ENCODE results near the gene IFNGR1.

DNA sequence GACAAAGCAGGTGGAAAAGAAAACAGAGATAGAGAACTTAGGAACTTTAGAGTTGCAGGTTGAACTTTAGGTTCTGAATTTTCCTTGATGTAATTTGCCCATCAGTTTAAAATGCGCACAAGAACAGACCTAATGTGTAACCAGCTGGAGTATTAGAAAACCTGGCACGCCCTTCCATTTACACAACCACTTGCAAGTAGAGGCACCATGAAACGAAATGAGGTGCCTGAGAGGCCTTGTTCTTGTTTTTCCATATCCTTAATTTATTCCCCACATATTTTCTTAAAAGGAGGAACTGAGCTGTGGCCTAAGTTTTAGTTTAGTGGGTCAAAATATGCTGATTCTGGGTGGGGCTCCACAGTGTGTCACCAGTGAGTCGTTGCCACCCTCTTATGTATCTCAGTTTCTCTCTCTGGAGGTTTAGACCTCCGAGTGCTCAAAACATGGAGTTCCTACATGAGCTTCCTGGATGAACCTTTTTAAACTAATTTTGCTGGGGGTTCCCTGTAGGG, 28.5 kb downstream of the IFNGR1 start:
- TF ChIP-seq, protein P1, sequence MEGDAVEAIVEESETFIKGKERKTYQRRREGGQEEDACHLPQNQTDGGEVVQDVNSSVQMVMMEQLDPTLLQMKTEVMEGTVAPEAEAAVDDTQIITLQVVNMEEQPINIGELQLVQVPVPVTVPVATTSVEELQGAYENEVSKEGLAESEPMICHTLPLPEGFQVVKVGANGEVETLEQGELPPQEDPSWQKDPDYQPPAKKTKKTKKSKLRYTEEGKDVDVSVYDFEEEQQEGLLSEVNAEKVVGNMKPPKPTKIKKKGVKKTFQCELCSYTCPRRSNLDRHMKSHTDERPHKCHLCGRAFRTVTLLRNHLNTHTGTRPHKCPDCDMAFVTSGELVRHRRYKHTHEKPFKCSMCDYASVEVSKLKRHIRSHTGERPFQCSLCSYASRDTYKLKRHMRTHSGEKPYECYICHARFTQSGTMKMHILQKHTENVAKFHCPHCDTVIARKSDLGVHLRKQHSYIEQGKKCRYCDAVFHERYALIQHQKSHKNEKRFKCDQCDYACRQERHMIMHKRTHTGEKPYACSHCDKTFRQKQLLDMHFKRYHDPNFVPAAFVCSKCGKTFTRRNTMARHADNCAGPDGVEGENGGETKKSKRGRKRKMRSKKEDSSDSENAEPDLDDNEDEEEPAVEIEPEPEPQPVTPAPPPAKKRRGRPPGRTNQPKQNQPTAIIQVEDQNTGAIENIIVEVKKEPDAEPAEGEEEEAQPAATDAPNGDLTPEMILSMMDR (conservative IDR thresholded peaks at IDR 0.05; ENCODE audit: low read depth, low read length) = no peak
- no peak for TF ChIP-seq EZH2 (IDR thresholded peaks at IDR 0.05; ENCODE audit: borderline replicate concordance, low read depth, low read length, poor library complexity, severe bottlenecking)
